C4-2B (cell line): ENCODE results near the gene ZNF680.

Experiments used
- CTCF ChIP-seq: fragments of 450-650 bp; conservative IDR thresholded peaks from 2 replicates; pipeline ENCODE4 v1.5.1; 2017; ENCODE audit warnings: mild to moderate bottlenecking
- ZFX ChIP-seq: fragments of 450-650 bp; IDR thresholded peaks from 2 replicates; pipeline ENCODE4 v1.6.1; 2017

DNA sequence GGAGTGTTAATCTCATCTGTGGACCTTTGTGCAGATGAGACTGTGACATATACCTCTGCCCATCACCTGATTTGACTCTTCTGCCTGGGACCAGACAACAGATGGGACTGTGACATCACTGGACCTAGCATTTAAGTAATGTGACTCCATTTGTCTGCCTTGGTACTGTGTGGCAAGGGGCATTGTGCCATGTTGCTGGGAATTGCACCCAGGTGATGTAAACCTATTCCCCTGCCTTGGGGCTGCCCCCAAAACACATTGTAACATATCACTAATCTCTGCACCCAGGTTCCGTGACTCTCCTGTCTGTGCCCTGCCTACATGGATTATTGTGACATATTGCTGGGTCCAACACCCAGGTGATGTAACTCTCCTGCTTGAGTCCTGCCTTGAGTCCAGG lies 40.4 kb upstream of the ZNF680 start:
- TF ChIP-seq CTCF: no peak
- TF ChIP-seq ZFX: no peak
